ENCODE measurements around the gene LAMB1. TPM values are rescaled to one million over a fixed set of nuclear protein-coding genes. Genes with fewer than 3 reads are reported as not detected.
A peak's percentile ranks its signal among the peaks of the same experiment; 100 is the strongest.

LAMB1 gene
- total RNA-seq, 4 donors from 2014 or later, result 43.9 to 84.8 (median 65.2) TPM

DNA sequence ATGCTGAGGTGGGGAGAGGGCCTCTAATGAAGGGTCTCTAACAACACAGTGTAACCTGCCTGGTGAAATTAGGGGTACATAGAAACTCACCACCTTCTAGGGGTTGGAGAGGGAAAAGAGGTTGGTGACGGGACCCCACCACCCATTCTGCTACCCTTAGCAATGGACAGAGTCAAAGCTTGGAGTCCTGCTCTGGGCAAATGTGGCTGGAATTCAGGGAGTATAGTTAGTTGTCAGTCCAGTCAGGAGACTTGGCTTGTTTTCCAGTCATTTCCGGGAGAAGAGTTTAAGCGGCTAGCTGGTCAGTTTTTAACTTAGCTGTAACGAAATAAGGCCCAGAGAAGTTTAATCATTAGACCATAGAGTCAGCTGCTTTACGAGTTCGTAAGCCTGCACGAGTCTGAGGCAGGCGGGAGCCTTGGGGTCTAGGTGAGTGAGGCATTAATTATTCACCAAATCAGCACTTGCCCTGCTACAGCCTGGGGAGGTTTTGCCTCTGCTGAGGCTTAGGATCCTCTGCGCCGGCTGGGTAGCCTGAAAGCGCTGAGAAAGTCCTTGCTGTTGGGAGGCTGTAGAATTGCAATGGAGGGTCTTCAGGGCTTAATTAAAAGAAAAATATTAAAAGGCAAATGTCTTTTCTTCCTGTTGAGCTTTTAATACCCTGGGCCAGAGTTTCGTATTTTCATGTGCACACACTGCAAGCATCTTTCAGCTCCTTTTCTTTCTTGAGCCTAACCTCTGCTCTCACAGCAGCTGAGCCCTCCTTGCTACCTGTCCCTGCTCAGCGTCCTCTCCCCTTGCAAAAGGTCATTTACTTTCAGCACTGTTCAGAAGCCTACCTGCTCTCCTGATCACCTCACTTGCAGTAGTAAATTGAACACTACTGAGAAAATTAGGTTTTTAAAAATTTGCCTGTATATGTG, 1.5 kb upstream of the LAMB1 start:
- intact Hi-C loops (cut with DNase I; ENCODE audit: low total_unique reads), result no loop called here
- H3K4me3 ChIP-seq (ENCODE audit: low read depth, poor library complexity, severe bottlenecking), result no peak overlapping the region
- no peak for DNase-seq (ENCODE audit: low spot score in 2 of 2)
- no peak for TF ChIP-seq POLR2A (IDR thresholded peaks at IDR 0.05)
- TF ChIP-seq, protein P1, sequence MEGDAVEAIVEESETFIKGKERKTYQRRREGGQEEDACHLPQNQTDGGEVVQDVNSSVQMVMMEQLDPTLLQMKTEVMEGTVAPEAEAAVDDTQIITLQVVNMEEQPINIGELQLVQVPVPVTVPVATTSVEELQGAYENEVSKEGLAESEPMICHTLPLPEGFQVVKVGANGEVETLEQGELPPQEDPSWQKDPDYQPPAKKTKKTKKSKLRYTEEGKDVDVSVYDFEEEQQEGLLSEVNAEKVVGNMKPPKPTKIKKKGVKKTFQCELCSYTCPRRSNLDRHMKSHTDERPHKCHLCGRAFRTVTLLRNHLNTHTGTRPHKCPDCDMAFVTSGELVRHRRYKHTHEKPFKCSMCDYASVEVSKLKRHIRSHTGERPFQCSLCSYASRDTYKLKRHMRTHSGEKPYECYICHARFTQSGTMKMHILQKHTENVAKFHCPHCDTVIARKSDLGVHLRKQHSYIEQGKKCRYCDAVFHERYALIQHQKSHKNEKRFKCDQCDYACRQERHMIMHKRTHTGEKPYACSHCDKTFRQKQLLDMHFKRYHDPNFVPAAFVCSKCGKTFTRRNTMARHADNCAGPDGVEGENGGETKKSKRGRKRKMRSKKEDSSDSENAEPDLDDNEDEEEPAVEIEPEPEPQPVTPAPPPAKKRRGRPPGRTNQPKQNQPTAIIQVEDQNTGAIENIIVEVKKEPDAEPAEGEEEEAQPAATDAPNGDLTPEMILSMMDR (IDR thresholded peaks at IDR 0.05), result no peak
- 54 to 55% methylated on average over 13 of the region's 13 CpGs for WGBS, 2 donors

DNA sequence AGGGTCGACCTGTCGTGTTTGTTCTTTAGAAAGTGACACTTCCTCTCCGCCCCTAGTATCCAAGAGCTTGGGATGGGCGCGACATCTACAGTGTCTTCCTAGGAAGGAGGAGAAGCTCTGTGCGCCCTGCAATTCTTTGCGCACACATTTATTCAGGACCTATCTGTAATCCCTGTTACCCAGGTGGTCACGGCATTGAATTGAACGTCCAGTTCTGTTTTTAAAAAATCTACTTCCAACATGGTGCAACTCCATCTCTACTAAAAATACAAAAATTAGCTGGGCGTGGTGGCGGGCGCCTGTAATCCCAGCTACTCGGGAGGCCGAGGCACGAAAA, 606 bp upstream of the LAMB1 start:
- intact Hi-C loops (cut with DNase I; ENCODE audit: low total_unique reads), result no loop called here
- 56 to 60% methylated on average over 15 of the region's 15 CpGs for WGBS, 2 donors
- TF ChIP-seq, protein P1 (IDR thresholded peaks at IDR 0.05), result no peak
- TF ChIP-seq POLR2A (IDR thresholded peaks at IDR 0.05), result no peak
- peak overlapping the region; percentile 59 for H3K4me3 ChIP-seq (ENCODE audit: low read depth, poor library complexity, severe bottlenecking)
- DNase-seq (ENCODE audit: low spot score in 2 of 2), result no peak

- H3K4me3 ChIP-seq (ENCODE audit: low read depth, poor library complexity, severe bottlenecking), result peak overlapping the region; percentile 59
- intact Hi-C loops (cut with DNase I; ENCODE audit: low total_unique reads), result no loop called here
- TF ChIP-seq, protein P1 (IDR thresholded peaks at IDR 0.05), result no peak
- TF ChIP-seq POLR2A (IDR thresholded peaks at IDR 0.05), result no peak
- WGBS, 2 donors, result 0 to 1% methylated on average over 54 to 72 of the region's 75 CpGs
- no peak for DNase-seq (ENCODE audit: low spot score in 2 of 2)
Observed at GRCh38 chr7:108001764-108002725, 916 bp downstream of the LAMB1 start.

DNA sequence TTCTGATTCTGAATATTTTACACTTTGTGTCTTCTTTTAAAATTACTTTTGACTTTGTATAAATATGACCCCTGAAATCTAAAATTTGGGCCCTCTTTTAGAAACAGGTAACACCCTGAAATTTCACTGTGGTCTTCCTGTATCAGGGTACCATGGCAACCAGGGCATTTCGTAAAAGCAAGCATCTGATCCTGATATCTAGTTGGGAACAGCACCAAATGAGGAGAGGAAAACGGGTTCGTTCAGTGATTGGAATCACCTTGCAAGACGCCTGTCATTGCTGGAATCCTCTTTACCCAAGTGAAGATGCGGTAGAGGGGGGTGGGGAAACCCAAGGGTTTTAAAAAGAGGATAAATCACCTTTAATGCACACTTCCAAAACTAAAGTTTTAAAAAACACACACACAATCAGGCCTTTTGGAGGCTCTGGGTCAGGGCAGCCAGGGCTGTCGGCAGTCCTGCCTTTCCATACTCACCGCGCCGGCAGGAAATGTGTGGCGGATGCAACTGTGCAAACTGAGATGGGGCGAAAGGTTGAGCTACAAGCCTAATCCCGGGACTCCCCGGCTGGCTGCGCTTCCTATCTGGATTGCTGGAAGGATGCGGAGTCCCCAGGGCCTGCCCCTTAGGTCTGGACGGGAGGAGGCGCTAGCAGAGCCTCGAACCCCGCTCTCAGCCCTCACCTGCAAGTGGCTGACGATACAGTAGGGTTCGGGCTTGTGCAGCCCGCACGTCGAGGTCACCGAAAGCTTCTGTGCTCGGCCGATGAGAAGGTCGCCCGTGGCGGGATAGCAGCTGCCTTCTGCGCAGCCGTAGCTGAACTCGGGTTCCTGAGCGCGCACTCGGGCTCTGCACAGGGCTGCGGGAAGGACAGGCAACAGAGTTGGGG, 1.8 kb downstream of the LAMB1 start:
- peak overlapping the region; percentile 59 for H3K4me3 ChIP-seq (ENCODE audit: low read depth, poor library complexity, severe bottlenecking)
- WGBS, 2 donors, result 19 to 26% methylated on average over 35 to 37 of the region's 37 CpGs
- TF ChIP-seq POLR2A (IDR thresholded peaks at IDR 0.05), result no peak
- TF ChIP-seq, protein P1 (IDR thresholded peaks at IDR 0.05), result no peak
- intact Hi-C loops (cut with DNase I; ENCODE audit: low total_unique reads), result no loop called here
- DNase-seq (ENCODE audit: low spot score in 2 of 2), result peak; percentile 26 to 89

Data from lower leg skin (tissue), 4 donors.